Measurements from ENCODE around the gene MZT2A. TPM values are rescaled to one million over a fixed set of nuclear protein-coding genes. Genes with fewer than 3 reads are reported as not detected.
"Not testable (repeated sequence)": the region's sequence is repeated elsewhere in the genome, so short reads cannot be mapped to it uniquely, and the experiment has no call there.

MZT2A gene
- total RNA-seq, 1 experiment from 2014 or later = 202 TPM

GRCh38 chr2:131531547-131532185, 39.5 kb upstream of the MZT2A start:
- intact Hi-C loops (cut with micrococcal nuclease); H3K4me1 ChIP-seq (ENCODE audit: insufficient read depth, low read length); CTCF ChIA-PET; H3K36me3 ChIP-seq (ENCODE audit: low read depth, low read length); H3K4me3 ChIP-seq (ENCODE audit: low read length); ATAC-seq; H3K4me2 ChIP-seq (ENCODE audit: low read length); H2AFZ ChIP-seq (ENCODE audit: low read length); H4K20me1 ChIP-seq (ENCODE audit: low read length); H3K79me2 ChIP-seq (ENCODE audit: low read length); DNase-seq; BruUV-seq (replicated peaks); H3K9me3 ChIP-seq (ENCODE audit: low read length); H3F3A ChIP-seq (ENCODE audit: low read length, unreplicated experiment); H3K27me3 ChIP-seq (ENCODE audit: low read length); POLR2A ChIA-PET (ENCODE audit: unreplicated experiment); H3K9ac ChIP-seq (ENCODE audit: low read length); H3K27ac ChIP-seq (ENCODE audit: low read length); H3K9me2 ChIP-seq (replicated peaks; ENCODE audit: low read length): not testable (repeated sequence)

DNA sequence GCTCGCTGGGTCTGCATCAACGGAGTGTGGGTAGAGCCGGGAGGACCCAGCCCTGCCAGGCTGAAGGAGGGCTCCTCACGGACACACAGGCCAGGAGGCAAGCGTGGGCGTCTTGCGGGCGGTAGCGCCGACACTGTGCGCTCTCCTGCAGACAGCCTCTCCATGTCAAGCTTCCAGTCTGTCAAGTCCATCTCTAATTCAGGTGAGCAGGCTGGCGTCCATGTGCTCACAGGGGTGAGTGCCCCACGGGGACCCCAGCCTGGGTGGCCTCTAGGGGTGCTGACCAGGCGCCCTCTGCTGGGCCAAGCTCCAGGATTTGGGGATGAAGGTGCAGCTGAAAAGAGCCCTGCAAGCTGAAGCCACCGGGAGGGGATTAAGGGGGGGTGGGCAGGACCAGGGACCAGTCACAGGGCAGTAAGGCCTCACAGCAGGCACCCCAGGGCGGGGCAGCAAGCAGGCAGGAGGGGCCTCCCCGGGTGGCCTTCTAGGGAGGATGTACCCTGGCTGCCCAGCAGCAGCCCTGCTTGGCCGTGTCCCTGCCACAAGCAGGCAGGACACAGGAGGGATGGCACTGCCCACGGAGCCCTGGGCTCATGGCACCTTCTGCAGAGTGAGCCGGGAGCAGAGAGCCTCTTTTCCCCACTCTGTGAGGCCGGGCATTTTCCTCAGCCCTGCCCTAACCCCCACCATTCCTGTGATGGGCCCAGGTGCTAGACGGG, 38.6 kb upstream of the MZT2A start:
- H3K4me3 ChIP-seq (ENCODE audit: low read length); H3K9ac ChIP-seq (ENCODE audit: low read length); CTCF ChIA-PET; H3K27ac ChIP-seq (ENCODE audit: low read length); H3K36me3 ChIP-seq (ENCODE audit: low read depth, low read length); BruUV-seq (replicated peaks); H3K4me2 ChIP-seq (ENCODE audit: low read length); H3K9me3 ChIP-seq (ENCODE audit: low read length); H3F3A ChIP-seq (ENCODE audit: low read length, unreplicated experiment); H3K9me2 ChIP-seq (replicated peaks; ENCODE audit: low read length); H2AFZ ChIP-seq (ENCODE audit: low read length); DNase-seq; H4K20me1 ChIP-seq (ENCODE audit: low read length); H3K27me3 ChIP-seq (ENCODE audit: low read length); ATAC-seq; H3K4me1 ChIP-seq (ENCODE audit: insufficient read depth, low read length); H3K79me2 ChIP-seq (ENCODE audit: low read length); POLR2A ChIA-PET (ENCODE audit: unreplicated experiment); intact Hi-C loops (cut with micrococcal nuclease): not testable (repeated sequence)

DNA sequence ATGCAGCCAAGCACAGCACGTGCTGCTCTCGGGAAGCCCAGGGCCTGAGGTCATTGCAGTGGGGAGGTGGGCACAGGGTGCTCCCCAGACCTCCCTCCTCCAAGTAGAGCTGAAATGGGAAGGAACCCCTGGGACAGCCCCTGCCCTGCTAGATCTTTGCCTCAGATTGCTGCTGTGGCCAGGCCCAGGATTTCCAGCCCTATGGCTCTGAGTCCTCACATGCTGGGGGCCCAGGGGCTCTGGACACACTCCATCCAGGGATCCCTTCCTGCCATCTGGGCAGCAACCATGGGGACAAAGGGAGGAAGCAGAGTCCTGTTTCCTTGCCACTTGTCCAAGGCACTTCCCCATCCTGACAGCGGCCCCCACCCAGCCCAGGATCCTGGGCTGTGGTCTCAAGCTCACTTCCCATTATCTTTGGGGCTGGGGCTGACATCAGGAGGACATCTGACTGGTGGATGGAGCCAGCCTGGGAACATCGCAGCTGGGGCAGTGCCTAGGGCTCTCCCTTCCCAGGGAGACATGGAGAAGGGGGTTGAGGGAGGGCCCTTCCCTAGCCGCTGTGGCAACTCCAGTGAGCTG, 37.8 kb upstream of the MZT2A start:
- H4K20me1 ChIP-seq (ENCODE audit: low read length); ATAC-seq; H3K4me1 ChIP-seq (ENCODE audit: insufficient read depth, low read length); H3K27me3 ChIP-seq (ENCODE audit: low read length); H3K9ac ChIP-seq (ENCODE audit: low read length); H3K9me3 ChIP-seq (ENCODE audit: low read length); H3K9me2 ChIP-seq (replicated peaks; ENCODE audit: low read length); DNase-seq; POLR2A ChIA-PET (ENCODE audit: unreplicated experiment); H3K79me2 ChIP-seq (ENCODE audit: low read length); H3F3A ChIP-seq (ENCODE audit: low read length, unreplicated experiment); H3K27ac ChIP-seq (ENCODE audit: low read length); H2AFZ ChIP-seq (ENCODE audit: low read length); BruUV-seq (replicated peaks); H3K4me3 ChIP-seq (ENCODE audit: low read length); CTCF ChIA-PET; H3K36me3 ChIP-seq (ENCODE audit: low read depth, low read length); H3K4me2 ChIP-seq (ENCODE audit: low read length): not testable (repeated sequence)
- intact Hi-C loops (cut with micrococcal nuclease) = loop anchor here (5.0 kb wide), 1 partner anchor 38 kb away; the partner anchor contains the start of gene MZT2A

DNA sequence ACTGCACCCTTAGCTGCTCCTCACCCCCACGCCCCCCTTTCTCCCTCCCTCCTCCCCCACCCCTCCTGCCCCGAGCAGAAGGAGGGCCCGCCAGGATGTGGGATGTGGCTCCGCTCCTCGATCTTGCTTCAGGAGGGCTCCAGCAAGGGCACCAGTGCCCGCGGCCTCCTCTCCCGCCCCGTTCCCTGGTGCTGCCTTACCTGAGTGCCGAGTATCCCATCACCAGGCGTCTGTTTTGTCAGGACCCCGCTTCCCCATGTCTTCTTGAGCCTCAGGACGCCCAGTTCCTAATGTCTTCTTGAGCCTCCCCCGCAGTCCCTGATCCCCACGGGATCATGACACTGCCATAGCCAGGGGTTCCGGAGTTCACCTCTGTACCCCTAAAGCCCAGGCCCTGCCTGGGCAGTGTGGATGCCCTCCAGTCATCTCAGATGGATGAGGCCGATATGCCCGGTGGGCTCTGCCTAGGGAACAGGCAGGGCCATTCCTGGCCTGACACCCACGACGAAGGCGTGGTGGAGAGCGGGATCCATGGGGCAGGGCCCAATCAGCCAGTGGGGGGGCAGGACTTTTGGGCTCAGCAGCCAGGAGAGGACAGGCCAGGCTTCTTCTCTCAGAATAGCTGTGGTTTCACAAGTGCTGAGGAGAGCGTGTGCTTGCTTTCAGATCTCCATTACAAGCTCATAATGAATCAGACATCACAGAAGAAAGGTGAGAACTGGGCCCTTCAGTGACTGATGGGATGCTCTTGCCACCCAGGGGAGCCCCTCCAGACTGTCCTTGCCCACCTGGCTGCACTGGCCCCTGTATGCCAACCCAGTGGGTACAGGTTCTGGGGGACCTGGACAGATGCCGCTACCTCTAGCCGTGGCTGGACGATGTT, 37.0 kb upstream of the MZT2A start:
- DNase-seq; H3K4me2 ChIP-seq (ENCODE audit: low read length); H4K20me1 ChIP-seq (ENCODE audit: low read length); H3K4me3 ChIP-seq (ENCODE audit: low read length); H3K27ac ChIP-seq (ENCODE audit: low read length); BruUV-seq (replicated peaks); CTCF ChIA-PET; H3K9me3 ChIP-seq (ENCODE audit: low read length); H3K27me3 ChIP-seq (ENCODE audit: low read length); H3K9me2 ChIP-seq (replicated peaks; ENCODE audit: low read length); H3K79me2 ChIP-seq (ENCODE audit: low read length); H3K9ac ChIP-seq (ENCODE audit: low read length); ATAC-seq; H2AFZ ChIP-seq (ENCODE audit: low read length); H3K36me3 ChIP-seq (ENCODE audit: low read depth, low read length); H3F3A ChIP-seq (ENCODE audit: low read length, unreplicated experiment); H3K4me1 ChIP-seq (ENCODE audit: insufficient read depth, low read length); POLR2A ChIA-PET (ENCODE audit: unreplicated experiment): not testable (repeated sequence)
- intact Hi-C loops (cut with micrococcal nuclease) = loop anchor here (5.0 kb wide), 1 partner anchor 37 kb away; the partner anchor contains the start of gene MZT2A

- BruUV-seq (replicated peaks); H3K9ac ChIP-seq (ENCODE audit: low read length); H3K4me1 ChIP-seq (ENCODE audit: insufficient read depth, low read length); H3K27me3 ChIP-seq (ENCODE audit: low read length); H3K79me2 ChIP-seq (ENCODE audit: low read length); H3K36me3 ChIP-seq (ENCODE audit: low read depth, low read length); CTCF ChIA-PET; H3K9me2 ChIP-seq (replicated peaks; ENCODE audit: low read length); H3K27ac ChIP-seq (ENCODE audit: low read length); H4K20me1 ChIP-seq (ENCODE audit: low read length); POLR2A ChIA-PET (ENCODE audit: unreplicated experiment); H3K9me3 ChIP-seq (ENCODE audit: low read length); H3F3A ChIP-seq (ENCODE audit: low read length, unreplicated experiment): not testable (repeated sequence)
- Histone ChIP-seq H2AFZ (ENCODE audit: low read length) (peak within 1 kb of the TSS; percentile 87), H3K4me2 (ENCODE audit: low read length) (peak within 1 kb of the TSS; percentile 70), H3K4me3 (ENCODE audit: low read length) (peak within 1 kb of the TSS; percentile 53; the same call in 1 of the 2 replicates)
- peak; percentile 86 for ATAC-seq
- DNase-seq = peak; percentile 58
- intact Hi-C loops (cut with micrococcal nuclease) = loop anchor here (5.0 kb wide), 1 partner anchor 35 kb away; the partner anchor contains the start of gene MZT2A
Measured at GRCh38 chr2:131527131-131528001, 35.2 kb upstream of the MZT2A start, which contains the start of gene CCDC74A. Gene CCDC74A (plus strand): TSS chr2:131527888. CDS start chr2:131527971, 83 bp downstream.

All from PC-3 (cell line).